NCI-H187 (cell line): ENCODE measurements around the gene MLIP.
"Not testable (repeated sequence)": the region's sequence is repeated elsewhere in the genome, so short reads cannot be mapped to it uniquely, and the experiment has no call there.

Experiments
- DNase-seq, 2 experiments: peaks; one replicate each; lab custom pipeline; 2025; lab: John Stamatoyannopoulos, UW

Gene MLIP

DNA sequence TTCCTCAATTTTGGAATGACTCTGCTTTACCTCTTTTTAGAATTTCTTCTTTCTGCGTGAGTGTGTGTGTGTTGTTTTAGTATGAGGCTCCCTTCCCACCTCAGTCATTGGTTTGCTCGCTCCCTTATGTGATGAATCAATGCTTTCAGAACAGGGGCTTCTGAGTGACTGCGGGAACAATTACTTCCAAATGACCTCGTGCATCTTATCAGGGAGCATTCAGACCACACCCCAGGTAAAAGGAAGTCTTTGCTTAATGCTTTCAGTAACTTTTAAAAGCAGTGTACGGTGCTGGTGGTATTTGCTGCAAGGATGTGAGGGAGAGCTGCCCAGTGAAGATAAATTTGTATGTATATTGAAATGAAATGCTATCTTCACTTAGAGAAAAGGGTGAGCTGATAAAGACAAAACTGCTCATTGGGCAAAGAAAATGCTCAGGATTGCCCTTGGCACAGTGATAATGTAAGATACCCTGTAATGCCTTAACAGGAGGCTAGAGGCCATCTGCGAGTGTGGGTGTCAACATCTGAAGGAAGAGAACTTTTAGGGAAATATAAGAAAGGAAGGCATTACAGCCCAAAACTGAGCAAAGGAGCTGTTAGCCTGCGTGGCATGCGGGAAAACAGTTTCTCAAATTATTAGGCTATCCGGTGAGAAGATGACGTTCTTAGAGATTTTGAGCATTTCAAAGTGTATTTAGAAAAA lies at the start of gene MLIP:
Gene MLIP, plus strand, starts transcription at position 103 of the 705 bp plus-strand sequence. Its CDS starts 37 bp downstream, at position 140.
- no peak for DNase-seq

GRCh38 chr6:54063228-54063539 lies 48.1 kb upstream of the MLIP start:
- no peak for DNase-seq

DNA sequence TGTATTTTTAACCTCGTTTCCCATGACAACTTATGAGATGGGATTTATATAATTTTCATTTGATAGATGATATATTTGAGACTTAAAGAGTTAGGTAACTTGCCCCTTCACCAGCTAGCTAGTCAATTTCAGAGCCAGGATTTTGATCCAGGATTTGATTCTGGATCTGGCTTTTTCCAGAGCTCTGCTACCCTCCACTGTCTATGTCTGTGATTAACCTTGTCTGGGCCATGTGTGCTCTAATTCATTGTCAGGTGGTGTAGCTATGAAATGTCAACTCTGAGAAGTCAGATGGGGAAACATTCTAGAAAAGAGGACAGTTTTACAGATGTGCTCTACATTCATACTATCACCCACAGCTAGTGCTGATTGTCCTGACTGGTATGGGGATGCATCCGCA lies 42.5 kb upstream of the MLIP start:
- DNase-seq = no peak

DNA sequence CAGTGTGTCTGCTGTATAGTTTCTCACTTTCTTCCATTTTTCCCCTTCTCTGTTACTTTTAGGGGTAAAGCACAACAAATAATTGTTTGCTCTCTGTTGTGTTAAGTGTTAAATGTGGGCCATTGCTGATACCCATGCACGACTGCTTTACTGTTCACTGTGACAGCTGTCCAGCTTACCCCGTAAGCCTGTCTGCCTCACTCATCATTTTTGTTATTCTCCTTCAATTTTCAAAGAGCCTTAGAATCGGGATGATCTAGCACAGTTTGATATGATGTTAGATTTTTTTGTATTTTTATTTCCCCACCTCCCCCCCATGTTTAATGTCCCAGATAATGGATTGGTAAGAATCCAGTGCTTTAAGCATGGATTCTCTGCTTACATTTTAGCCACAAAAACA lies 41.2 kb upstream of the MLIP start:
- no peak for DNase-seq

GRCh38 chr6:54071821-54072340 lies 39.4 kb upstream of the MLIP start:
- DNase-seq = no peak

GRCh38 chr6:54072635-54073313 lies 38.5 kb upstream of the MLIP start:
- no peak for DNase-seq

DNA sequence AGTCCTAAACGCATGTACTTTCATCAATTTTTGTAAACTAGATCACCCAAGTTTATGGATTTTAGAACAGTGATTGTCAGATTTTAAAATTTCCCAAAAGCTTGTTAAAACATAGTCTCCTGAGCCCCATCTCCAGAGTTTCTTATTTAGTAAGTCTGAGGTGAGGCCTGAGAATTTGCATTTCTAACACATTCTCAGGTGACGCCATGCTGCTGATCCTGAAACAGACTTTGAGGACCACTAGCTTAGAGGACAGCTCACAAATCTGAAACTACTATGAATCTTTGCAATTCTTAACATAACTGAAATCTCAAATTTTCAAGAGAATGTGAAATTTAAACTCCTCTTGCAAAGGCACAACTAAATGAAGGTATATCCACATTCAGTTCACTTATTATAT lies 37.8 kb upstream of the MLIP start:
- DNase-seq = no peak

- no peak for DNase-seq
Observed at GRCh38 chr6:54074109-54074508, 37.1 kb upstream of the MLIP start.

DNA sequence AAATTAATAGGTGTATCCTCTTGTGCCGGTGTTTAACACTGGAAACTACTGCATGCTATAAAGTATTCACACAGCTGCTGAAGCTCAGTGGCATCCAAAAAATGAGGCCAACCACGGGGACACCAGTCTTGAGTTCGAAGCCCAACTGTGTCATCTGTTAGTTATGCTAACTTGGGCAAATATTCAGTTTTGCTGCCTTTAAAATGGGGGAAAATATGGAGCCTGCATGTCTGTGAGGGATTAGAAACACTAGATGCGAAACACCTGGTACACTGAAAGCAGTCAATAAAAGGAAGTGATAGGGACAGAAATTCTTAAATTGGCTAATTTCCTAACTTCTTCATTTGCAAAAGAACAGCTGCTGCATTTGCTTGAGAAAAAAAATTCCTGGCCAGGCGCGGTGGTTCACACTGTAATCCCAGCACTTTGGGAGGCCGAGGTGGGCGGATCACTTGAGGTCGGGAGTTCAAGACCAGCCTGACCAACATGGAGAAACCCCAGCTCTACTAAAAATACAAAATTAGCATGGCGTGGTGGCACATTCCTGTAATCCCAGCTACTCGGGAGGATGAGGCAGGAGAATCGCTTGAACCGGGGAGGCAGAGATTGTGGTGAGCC lies 36.6 kb upstream of the MLIP start:
- no peak for DNase-seq

DNA sequence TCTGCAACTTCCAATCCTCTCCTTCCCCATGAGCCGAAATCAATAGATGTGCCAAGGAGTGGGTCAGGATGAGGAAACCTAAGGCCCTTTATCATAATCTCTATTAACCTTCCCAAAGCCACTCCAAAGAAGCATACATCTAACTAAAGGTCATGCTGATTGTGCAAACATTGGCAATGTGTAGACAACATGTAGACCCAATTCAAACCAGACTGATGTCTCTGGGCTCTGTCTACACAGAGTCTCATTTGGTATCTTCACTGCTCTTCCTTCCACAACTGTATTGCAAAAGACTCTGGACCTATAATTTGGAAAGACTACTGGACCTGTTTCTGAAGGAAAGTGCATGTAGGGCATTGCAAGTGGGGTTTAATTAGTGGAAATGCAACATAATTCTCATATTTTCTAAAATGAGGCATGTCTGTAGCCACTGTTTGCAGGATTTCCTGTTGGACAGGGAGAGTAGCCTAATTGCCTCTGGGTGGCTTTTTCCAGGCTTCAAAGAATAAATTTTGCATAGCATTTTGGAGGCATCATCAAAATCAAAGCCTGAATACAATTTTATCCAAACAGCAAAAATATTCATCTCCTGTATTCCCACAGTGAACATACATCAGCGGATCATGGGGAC lies 35.0 kb upstream of the MLIP start:
- DNase-seq = no peak

GRCh38 chr6:54081499-54081898 lies 29.7 kb upstream of the MLIP start:
- not testable (repeated sequence) for DNase-seq

- no peak for DNase-seq
Observed at GRCh38 chr6:54083287-54083686, 28.0 kb upstream of the MLIP start.

DNA sequence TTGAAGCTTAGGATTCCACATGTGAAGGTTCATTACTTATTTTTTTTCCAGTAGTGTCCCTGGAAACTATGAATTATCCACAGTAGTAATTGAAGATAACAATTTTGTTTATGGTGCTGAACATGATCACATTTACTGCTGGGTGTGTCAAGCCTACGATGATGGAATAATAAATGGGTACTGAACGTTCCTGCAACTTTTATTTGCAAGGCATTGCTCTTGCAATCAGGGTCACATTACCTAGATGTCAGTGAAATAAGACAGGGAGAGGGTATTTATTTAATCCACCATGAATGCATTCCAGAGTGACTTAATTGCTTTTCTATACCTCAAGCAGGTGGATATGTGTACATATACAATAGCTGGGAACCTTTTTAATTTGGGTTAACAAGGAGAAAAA lies 27.0 kb upstream of the MLIP start:
- no peak for DNase-seq

- DNase-seq = no peak
Observed at GRCh38 chr6:54085047-54085446, 26.2 kb upstream of the MLIP start.

- no peak for DNase-seq
Observed at GRCh38 chr6:54085541-54085940, 25.7 kb upstream of the MLIP start.

- no peak for DNase-seq
Observed at GRCh38 chr6:54086439-54086838, 24.8 kb upstream of the MLIP start.

GRCh38 chr6:54087721-54088120 lies 23.5 kb upstream of the MLIP start:
- no peak for DNase-seq

DNA sequence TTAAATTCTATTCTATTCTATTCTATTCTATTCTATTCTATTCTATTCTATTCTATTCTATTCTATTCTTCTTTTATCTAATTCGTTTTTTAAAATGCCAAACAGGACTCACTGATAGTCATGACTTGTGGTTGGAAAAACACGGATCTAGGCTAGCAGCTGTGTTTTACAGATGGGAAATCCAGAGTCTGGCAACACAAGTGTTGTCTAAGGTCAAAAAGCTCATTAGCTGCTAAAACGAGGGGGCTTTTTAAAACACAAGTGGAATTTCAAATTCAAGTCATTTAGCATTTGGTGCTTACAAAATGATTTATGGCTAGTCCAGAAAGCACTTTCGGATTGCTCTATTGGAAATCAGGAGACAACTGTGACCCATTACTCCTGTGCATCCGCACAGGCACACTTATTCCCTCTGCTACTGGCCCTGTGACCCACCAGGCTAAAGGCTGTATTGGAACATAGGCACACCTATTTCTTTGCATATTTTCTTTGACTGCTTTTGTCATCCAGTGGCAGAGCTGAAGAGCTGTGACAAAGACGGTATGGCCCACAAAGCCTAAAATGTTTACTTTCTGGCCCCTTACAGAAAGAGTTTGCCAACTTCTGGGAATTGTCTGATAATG lies 17.8 kb upstream of the MLIP start:
- no peak for DNase-seq

DNA sequence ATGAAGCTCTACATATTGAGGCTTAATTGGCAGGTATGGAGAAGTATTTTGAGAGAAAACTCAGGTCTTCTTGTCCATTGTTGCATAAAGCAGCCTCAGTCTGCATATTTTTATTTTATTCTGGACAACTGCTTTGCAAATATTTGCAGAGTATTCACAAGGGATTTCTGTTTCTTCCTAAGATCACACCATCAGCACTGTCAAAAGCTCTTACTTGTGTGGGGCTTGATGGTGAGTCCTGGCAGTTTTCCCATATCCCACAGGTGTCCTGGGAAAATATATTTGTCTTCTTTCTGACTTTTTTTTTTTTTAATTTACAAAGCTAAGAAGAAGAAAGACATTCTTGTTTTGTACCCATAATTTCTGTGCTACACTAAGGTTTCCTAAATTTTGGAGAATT lies 16.9 kb upstream of the MLIP start:
- no peak for DNase-seq

- no peak for DNase-seq
Observed at GRCh38 chr6:54094786-54095185, 16.5 kb upstream of the MLIP start.

- DNase-seq = no peak
Observed at GRCh38 chr6:54095723-54096122, 15.5 kb upstream of the MLIP start.

DNA sequence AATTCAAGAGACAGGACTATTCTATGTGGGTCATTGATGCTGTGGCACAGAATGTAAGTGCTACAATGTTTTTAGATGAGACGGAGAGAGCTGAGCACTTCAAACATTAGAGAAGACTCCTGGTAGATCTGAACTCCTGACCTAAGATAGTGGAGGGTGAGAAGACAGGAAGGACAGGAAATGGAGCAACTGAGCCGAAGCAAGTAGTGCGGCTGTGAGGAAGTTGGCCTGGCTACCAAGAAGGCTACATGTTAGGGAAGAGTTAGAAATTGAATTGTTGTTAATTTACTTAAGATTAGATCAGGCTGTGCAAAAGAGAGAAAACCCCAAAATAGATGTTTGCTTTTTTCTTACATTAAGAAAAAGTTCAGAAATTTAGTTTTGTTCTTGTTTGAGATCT lies 14.4 kb upstream of the MLIP start:
- DNase-seq = no peak
